Stimulated activated CD4-positive, alpha-beta T cell treated with anti-CD3 and anti-CD28 coated beads, Interleukin-12 subunit alpha, Interleukin-12 subunit beta, amount 100 ng/mL, for 24 hours (primary cell): Measurements from ENCODE around the gene PARD3.
"Not testable (repeated sequence)": the region's sequence is repeated elsewhere in the genome, so short reads cannot be mapped to it uniquely, and the experiment has no call there.

ENCODE experiments used
- DNase-seq, 2 experiments: peaks; one replicate each; pipeline ENCODE4 v3.0.0-alpha.2; 2020; ENCODE audit warnings: low read depth in 2 of 2

The PARD3 gene

GRCh38 chr10:34469446-34469845, 345.6 kb downstream of the PARD3 start:
- DNase-seq: no peak

GRCh38 chr10:34467902-34468301, 347.2 kb downstream of the PARD3 start:
- DNase-seq: no peak

GRCh38 chr10:34467364-34467763, 347.7 kb downstream of the PARD3 start:
- no peak for DNase-seq

DNA sequence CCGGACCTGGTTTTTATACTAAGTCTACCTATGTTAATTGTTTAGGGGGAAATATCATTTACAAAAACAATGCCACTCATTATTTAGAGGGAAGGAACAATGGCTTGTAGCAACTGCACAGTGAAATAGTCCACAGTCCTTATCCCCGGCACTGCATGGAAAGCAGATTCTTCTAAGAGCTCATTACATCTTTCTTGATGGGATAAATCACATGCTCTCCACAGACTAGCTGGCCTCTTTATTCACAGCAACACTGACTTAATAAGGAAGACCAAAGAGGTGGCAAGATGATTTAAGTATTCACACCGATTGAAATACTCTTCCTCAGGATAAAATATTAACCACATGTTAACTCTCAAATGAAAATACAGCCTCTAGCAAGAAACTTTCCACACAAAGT, 349.4 kb downstream of the PARD3 start:
- no peak for DNase-seq

DNA sequence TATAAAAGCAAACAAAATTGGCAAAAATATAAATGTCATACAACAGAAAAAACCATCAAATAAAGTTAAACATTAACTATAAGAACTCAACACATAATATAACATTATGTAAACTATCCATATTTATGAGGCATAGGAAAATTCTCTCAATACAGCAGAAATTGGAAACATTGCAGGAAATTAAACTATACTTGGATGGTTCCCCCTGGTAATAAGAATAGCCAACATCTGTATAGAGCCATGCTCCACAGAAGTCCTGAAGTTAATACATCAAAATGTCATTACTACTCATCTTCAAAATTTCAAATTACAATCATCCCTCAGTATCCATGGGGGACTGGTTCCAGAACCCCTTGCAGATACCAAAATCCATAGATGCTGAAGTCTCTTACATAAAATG, 350.5 kb downstream of the PARD3 start:
- DNase-seq: no peak

DNA sequence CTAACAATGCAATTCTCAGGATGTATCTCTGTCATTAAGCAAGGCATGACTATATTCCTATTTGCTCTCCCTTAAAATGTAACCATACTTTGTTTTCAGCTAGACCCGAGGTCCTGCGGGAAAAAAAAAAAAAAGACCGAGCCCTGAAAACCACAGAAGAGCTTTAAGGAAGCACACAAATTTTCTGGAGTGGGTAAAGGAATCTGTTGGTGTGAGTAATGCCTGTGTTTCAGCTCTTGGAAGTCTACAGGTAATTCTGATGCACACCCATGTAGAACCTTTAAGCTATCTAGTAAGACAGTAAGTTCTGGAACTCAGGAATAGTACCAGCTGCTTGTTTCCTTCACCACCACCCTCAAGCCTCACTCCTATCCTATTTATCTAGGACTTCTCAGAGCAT, 351.1 kb downstream of the PARD3 start:
- no peak for DNase-seq

DNA sequence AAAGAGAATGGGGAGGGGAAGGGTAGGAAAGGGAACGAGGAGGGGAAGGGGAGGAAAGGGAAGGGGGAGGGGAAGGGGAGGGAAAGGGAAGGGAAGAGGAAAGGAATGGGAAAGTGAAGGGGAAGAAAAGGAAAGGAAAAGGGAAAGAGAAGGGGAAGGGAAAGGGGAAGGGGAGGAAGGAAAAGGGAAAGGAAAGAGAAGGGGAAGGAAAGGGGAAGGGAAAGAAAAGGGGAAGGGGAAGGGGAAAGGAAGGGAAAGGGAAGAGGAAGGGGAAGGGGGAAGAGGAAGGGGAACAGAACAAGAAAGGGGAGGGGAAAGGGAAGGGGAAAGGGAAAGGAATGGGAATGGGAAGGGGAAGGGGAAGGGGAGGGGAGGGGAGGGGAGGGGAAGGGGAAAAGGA, 352.1 kb downstream of the PARD3 start:
- DNase-seq: no peak

- no peak for DNase-seq
These were observed 353.0 kb downstream of the PARD3 start for GRCh38 chr10:34462056-34462455.

GRCh38 chr10:34454590-34455261, 360.4 kb downstream of the PARD3 start:
- no peak for DNase-seq

DNA sequence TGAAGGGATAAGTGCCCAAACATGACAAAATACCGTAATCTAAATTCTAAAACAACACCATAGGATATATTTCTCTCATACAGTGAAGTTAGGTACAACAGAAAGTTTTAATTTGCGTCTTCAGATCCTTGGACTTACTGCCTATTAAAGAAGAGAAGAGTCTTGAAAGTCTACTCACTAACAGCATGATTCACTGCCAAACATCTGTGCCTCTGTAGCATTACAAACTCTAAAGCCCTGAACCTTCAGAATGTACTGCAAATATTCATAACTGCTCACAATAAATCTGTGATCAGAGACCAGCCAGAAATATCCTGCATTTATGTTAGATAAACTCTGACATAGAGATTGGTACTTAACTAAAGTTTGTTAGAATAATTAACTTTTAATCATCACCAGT, 365.3 kb downstream of the PARD3 start:
- no peak for DNase-seq

DNA sequence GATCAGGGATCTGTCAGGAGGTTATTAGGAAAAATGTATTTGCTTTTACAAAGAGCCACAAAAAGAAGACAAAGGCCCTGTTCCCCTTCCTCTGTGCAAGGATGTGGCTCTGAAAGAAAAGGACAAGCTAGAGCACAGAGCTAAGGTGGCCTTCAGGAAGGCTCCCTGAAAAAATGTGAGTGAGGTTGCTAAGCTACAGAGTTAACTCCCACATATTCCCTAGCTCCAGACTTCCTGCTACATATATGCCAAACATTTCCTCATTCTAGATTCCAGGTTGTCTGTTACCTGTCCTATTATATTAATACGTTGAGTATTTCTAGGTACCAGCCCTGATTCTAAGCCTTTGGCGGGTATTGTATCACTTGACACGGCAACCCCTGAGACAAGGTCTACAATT, 369.0 kb downstream of the PARD3 start:
- no peak for DNase-seq

DNA sequence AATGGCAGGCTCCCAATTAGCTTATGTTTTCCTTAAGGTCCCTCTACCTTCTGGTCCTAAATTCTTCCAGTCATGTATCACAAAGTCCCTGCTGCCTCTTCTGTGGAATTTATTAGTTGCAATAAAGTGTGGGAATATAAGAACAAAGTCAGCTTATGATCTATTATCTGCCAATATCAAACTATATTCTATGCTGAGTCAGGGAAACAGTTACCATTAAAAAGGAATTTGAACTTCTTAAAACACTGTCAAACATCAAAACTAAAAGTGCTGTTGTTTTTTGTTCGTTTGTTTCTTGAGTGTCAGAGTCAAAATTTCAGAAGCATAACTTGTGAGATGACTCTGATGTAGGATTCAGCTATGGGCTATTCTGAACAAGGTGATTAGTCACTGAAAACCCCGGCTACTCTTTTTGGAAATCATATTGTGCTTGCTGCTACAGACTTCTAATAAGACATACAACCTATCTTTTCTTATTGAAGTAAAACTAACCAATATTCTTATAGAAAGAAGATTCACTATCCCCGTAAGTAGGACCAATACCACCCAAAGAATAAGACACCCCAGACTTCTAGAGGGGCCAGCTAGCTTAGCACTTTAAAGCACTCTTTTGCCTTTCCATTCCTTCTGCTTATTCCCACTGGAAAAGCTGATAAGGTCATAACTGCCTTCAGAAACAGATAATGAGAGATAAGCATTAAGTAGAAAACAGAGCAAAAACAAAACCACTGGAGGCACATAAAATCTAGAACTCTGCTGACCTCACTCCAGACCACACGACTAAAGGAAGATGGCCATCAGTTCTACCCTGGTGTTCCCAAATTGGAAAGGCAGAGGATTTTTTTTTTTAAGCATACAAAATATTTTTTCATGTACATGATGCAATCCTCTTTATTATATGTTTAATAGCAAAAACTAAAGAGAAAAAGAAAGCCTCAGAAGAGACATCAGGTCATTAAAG, 370.6 kb downstream of the PARD3 start:
- no peak for DNase-seq

- DNase-seq: not testable (repeated sequence)
These were observed 375.7 kb downstream of the PARD3 start for GRCh38 chr10:34439386-34439785.

DNA sequence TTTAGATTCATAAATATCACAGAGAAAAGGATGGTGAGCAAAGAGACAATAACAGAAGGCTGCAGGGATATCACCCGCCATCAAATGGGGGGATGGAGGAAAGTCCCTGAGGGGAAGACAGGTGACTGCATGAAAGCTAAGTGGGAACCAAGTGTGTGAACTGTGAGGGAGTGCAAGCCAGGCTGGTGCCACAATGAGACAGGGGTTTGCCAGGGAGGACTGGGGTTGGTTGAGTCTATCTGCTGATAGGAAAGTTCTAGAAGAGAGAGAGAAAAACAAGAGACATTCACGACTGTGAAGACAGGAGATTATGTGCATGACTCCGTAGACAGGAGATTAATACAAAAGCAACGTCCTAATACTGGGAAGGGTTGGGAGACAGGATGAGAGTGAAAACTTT, 376.4 kb downstream of the PARD3 start:
- no peak for DNase-seq

DNA sequence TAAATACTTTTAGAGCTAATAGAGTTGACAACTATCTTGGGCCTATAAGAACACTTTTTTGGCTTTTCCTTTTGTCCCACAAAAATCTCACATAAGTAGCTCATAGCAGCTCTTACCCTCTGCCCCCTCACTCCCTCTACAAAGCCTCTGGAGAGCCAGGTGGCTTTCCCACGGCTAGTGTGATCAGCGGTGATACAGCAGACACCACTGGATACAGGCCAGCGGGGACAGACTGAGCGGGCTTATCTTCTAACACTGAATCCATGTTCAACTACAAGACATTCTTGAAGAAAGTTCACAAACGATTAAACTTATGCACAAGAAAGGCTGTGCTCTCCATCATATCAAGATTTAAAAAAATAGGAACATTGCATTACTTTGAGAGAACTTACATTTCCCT, 377.2 kb downstream of the PARD3 start:
- DNase-seq: no peak

- DNase-seq: no peak
These were observed 380.9 kb downstream of the PARD3 start for GRCh38 chr10:34434119-34434594.

GRCh38 chr10:34433241-34434076, 381.6 kb downstream of the PARD3 start:
- DNase-seq: no peak

GRCh38 chr10:34432589-34432988, 382.5 kb downstream of the PARD3 start:
- no peak for DNase-seq

DNA sequence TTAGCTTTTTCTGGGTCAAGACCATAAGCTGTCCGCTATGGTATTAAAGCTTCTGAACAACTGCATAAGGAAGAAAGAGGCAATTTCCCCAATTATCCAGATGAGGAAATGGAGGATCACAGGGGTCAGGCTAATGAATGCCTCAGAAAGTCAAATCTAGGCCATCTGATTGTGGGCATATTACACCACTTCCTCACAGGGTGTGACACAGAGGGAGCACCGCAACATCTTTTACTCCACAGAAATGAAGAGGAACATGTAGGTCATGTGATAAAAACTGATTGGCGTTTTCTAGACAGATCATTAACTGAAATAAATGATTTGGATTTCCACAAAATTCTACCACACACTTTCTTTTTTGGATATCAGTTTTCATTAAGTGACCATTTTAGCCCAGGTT, 384.4 kb downstream of the PARD3 start:
- DNase-seq: no peak

DNA sequence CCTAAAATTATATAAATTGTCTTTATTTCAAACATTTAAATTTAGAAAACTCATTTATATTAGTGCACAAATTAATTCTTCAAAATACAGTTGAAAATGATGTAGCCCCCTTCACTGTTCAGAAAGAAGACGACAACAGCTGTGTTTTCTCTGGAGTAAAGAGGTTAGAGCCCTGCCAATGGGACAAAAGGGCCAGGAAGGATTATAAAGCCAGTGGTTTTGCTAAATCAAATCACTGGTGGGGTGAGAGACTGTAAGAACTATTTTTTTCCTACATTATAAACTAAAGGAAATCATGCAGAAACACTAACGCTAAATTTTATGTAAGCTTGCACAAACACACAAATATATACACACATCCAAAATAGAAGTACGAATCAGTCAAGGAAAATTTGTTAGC, 386.6 kb downstream of the PARD3 start:
- no peak for DNase-seq

- no peak for DNase-seq
These were observed 387.2 kb downstream of the PARD3 start for GRCh38 chr10:34427911-34428216.
